Inflammatory macrophage (primary cell): ENCODE measurements around the gene BCDIN3D.

Source experiments
- DNase-seq, 2 donors: peaks; one replicate each; pipeline ENCODE4 v3.0.0-alpha.2; 2020 to 2022

BCDIN3D gene

DNA sequence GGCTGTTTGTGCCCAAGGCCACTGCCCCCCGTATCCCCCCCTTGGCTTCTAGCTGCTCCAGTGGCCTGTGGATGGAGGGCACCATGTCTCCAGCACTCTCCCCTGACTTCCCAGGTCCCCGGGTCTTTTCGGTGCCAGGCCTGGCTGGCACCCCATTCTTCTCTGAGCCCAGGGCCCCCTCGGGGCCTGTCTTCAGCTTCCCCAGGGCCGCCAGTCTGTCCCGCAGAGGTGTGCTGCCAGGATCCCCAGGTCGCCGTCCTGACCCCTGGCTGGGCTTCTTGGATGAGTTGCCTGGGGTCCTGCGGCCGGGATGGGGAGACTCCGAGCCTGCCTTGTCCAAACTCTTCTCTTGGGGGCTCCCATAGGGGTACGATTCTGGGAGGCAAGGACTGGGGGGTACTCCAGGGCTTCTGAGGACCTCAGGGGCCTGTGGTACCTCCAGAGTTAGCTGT lies 47.2 kb downstream of the BCDIN3D start:
- DNase-seq: no peak

DNA sequence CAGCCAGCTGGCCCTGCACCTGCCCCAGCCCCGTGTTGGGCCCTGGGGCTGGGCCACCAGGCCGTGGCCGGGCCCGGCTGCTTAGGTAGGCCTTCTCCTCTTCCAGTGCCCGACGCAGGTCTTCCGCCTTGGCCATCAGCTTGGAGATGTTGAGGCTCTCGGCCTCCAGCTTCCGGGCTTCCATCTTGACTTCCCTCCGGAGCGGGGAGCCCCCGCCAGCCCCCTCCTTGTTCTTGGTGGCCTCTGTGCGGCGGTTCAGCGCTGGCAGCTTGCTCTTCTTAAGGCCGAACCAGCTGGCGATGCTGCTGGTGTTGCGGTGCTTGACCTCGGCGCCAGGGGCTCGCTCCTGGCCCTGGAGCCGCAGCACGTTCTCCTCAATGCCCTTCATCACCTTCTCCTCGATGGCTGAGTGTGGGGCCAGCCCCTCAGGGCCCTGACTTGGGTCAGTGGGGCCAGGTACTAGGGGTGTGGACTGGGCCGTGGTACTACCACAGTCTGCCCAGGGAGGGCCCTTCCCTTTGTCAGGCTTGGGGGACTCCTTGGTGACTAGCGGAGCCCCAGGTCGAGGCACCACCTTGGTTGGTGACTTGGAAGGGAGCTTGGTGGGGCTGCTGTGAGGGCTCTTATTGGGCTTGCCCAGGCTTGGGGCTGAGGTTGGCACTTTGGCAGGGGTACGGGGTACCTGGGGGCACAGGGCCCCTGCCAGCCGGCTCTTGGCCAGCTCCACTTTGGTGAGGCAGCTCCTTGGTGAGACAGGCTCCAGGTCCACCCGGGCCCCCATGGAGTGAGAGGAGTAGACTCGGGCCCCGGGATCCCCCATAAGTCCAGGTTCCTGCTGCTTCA lies 47.9 kb downstream of the BCDIN3D start:
- no peak for DNase-seq

DNA sequence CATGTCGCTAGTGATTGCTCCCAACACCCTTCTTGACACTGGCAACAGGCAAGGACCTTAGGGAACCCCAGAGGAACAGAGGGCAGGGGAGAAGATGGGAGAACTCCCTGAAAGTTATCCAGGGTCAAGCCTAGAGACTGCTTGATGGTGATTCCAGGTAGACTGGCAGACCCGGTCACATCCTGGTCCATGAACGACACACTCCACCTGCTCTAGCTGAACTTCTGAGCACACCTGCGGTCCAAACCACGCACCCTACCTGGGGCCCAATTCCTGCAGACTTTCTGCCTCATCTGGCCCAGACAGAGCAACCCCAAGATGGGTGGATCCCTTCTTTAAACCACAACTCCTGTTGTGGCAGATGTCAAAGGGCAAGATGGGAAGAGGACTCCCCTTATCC lies 48.9 kb downstream of the BCDIN3D start:
- no peak for DNase-seq

DNA sequence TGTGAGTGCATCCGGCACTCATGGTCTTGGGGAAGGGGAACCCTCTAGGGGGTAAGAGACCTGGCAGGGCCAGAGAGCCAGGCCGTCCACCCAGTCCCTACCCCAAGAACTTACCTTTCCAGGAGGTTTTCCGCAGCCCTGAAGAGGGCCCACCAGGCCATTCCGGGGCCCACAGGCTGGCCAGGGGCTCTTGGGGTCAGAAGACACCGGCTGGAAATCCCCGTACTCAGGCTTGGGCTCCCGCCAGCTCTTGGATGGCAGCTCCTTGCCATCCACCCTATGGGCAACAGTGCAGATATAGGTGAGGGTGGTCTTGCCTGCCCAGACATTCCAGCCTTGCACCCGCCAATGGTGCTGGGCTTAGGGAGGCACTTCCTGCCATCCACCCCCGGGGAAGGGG lies 49.3 kb downstream of the BCDIN3D start:
- no peak for DNase-seq

DNA sequence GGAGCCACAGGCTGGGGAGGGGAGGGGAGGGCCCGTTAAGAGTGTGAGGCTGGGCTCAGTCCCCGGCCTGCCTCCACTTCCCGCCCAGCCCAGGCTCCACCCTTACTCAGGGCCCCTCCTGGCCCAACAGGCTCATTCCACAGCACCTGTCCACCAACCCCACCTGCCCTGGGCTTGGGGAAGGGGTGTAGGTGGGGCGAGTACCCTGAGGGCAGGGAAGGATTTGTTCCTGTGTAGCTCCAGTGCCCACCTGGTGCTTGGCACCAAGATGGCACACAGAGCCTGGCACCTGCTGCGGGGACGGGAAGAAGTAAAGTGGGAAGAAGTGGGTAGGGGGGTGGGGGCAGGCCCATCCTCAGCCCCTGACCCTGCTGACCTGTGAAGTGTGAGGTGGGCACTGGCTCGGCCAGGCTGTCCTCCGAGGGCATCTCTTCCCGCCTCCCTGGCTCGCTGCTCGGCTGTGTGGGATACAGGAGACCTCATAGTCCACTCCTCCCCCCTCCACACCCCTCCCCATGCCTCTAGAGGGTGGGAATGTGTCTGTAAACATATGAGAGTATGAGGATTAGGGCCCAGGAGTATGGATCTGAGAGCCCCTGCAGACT lies 49.8 kb downstream of the BCDIN3D start:
- no peak for DNase-seq

DNA sequence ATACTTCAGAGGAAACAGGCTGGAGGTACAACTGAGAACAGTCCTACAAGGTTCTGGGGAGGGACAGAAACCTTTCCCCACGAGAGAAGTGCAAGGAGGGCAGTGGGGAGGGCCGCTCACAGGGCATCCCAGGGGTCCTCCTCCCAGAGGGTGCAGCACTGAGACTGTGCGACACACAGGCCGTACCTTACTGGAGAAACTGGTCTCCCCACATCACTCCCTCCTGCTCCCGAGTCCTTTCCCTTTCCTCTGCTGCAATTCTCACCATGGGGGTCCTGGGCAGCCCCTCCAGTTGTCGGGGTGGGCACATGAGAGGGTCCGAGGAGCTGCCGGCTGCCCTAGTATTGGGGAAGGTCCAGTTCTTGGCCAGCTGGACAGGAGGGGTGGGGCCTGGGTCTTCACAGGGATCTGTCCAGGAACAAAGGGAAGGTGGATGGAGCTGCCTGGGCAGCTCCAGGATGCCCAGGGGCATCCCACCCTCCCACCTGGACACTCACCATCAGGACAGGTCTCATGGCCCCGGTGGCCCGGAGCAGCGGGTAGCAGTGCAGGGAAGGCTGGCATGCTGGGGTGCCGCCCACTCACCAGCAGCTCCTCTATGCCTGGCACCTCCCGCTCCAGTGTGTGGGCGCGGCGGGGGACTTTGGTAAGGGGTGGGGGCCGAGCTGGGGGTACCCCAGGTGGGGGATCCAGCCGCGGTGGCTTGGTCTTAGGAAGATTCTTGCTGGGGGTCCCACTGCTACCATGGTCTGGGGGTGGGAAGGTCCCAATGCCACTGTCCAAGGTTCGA lies 50.5 kb downstream of the BCDIN3D start:
- DNase-seq: no peak

DNA sequence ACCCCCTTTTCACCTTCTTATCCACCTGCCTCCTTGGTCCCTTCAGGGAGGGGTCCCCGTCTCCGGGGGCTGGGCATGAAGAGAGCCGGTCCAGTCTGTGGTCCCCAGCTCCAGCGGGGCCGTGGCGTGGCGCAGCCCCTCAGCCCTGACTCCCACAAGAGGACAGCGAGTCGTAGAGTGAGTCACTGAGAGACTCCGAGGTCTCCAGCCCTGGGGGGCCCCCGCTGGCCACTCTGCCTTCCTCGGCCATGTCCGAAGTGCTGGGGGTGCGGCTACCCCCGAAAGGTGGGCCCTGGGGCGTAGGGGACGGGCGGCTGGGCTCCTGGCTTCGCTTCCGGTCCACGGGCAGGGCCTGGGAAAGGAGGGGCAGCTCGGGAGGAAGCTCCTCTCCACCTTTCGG lies 51.2 kb downstream of the BCDIN3D start:
- no peak for DNase-seq

DNA sequence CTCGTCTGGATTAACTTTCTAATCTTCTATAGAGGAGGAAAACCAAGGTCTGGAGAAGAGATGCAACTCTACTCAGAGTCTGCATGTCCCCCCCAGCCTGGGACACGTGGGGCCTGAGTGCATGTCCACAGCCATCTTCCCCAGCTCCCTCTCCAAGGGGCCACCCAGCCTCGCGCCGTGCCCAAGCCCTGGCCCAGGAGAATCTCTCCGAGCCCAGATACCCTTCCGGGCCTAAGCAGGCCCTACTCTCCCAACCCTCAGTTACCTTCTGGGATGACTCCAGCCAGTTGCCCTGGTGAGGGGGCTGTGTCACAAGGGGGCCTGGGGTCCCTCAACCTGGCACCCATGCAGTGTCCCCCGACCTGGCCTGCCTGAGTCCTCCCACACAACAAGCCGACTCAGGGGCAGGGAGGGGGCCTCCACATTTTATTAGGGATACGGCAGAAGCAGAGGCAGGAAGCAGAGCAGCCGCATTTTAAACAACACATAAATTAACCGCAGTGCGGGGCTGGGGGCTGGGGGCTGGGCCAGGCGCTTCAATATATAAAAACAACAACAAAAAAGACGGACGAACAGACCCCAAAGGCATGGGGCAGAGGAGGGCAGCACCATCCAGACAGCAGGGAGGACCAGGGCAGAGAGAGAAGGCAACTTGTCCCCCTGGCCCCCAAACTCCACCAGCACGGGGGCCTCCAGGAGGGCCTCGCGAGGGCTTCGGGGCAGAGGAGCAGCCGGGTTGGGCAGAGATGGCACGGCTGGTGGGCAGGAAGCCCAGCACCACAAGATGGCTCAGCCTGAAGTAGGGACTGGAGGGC lies 52.0 kb downstream of the BCDIN3D start:
- DNase-seq: no peak

DNA sequence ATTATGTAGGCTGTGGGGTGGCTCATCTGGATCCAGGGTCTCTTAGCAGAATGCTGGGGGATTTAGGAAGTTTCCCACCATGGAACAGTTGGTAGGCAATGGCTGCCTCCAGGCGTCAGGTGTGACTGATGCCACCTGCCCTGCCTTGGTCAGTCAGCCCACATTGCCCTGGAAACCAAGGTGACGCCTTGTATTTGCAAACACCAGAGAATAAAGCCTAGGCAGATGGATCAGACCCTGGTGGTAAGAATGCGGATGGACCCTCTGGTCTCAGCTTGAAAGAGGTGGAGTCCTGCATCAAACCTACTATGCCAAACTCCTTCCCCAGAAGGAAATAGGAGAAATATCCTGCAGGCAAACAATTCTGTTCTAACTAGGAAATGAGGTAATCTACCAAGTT lies 52.9 kb downstream of the BCDIN3D start:
- no peak for DNase-seq

DNA sequence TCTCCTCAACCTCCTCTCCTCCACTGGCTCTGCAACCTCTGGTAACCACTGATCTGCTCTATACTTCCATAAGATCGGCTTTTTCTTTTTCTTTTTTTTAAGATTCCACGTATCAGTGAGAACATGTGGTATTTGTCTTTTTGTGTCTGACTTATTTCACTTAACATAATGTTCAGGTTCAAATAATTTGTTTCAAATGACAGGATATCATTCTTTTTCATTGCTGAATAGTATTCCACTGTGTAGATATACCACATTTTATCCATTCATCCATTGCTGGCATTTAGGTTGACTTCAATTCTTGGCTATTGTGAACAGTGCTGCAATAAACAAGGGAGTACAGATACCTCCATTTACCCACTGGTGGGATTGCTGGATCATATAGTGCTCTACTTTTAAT lies 55.2 kb downstream of the BCDIN3D start:
- DNase-seq: no peak
